Loucy (cell line): ENCODE results near the gene PMEPA1.

Experiments used
- CTCF ChIP-seq: fragments of 200-600 bp; sonication (generic); conservative IDR thresholded peaks from 2 replicates; pipeline ENCODE4 v1.5.1; 2014; ENCODE audit warnings: mild to moderate bottlenecking, antibody characterized with exemption, low read length
- EZH2phosphoT487 ChIP-seq: fragments of 200-600 bp; IDR thresholded peaks from 2 replicates; pipeline ENCODE4 v1.6.1; 2018; ENCODE audit warnings: antibody characterized with exemption, mild to moderate bottlenecking, moderate library complexity, borderline replicate concordance

GRCh38 chr20:57747861-57748481 lies 38.2 kb upstream of the PMEPA1 start:
- TF ChIP-seq EZH2phosphoT487 (no peak), CTCF (no peak)
